HUES48 (cell line): Measurements from ENCODE around the gene ELAVL4.
"Not testable (repeated sequence)": the region's sequence is repeated elsewhere in the genome, so short reads cannot be mapped to it uniquely, and the experiment has no call there.

Experiments
- H3K27ac ChIP-seq: one replicate; pipeline ENCODE4 v1.7.0; 2013; ENCODE audit warnings: low read depth, low read length, inconsistent platforms
- H3K27me3 ChIP-seq: 2 replicates; pipeline ENCODE4 v1.6.1; 2013; ENCODE audit warnings: mild to moderate bottlenecking, low read length; ENCODE audit not compliant: control insufficient read depth, insufficient read depth
- H3K36me3 ChIP-seq: 2 replicates; pipeline ENCODE4 v1.6.1; 2013; ENCODE audit warnings: low read length; ENCODE audit not compliant: control insufficient read depth, insufficient read depth
- H3K4me1 ChIP-seq: 2 replicates; pipeline ENCODE4 v1.6.1; 2013; ENCODE audit warnings: mild to moderate bottlenecking, low read length; ENCODE audit not compliant: control insufficient read depth, insufficient read depth
- H3K4me3 ChIP-seq: 2 replicates; pipeline ENCODE4 v1.5.1; 2013; ENCODE audit warnings: mild to moderate bottlenecking, low read depth, low read length
- H3K9ac ChIP-seq: 2 replicates; pipeline ENCODE4 v1.6.1; 2013; ENCODE audit warnings: mild to moderate bottlenecking, low read depth, low read length, moderate library complexity
- H3K9me3 ChIP-seq: 2 replicates; pipeline ENCODE4 v1.6.1; 2013; ENCODE audit warnings: low read length; ENCODE audit not compliant: control insufficient read depth, insufficient read depth

ELAVL4 gene

DNA sequence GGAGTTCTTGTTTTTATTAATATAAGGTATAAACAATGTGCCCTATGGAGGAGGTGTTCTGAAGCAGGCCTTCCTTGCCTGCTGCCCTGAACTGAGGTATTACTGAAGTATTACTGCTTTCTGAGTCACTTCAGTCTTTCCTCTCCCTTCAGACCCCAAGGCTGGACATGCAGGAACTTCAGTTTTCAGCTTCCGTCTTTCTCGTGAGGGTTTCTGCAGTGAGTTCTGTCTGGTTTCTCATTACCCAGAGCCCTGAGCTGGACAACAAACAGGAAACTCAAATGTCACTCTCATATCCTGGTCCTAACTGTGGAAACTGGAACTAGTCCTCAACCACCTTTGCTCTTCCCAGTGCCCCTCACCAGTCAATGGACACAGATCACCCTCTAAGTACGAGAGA lies 46.8 kb downstream of the ELAVL4 start:
- no peaks in the 10 kb centered on the region for H3K9me3 ChIP-seq
- no peaks in the 10 kb centered on the region for H3K36me3 ChIP-seq
- H3K4me3 ChIP-seq, result no peak overlapping the region
- no peaks in the 10 kb centered on the region for H3K27me3 ChIP-seq
- peaks cover 10% of the 10 kb centered on the region; the same call in 1 of the 2 replicates for H3K4me1 ChIP-seq
- H3K9ac ChIP-seq, result no peak overlapping the region
- no peak overlapping the region for H3K27ac ChIP-seq

DNA sequence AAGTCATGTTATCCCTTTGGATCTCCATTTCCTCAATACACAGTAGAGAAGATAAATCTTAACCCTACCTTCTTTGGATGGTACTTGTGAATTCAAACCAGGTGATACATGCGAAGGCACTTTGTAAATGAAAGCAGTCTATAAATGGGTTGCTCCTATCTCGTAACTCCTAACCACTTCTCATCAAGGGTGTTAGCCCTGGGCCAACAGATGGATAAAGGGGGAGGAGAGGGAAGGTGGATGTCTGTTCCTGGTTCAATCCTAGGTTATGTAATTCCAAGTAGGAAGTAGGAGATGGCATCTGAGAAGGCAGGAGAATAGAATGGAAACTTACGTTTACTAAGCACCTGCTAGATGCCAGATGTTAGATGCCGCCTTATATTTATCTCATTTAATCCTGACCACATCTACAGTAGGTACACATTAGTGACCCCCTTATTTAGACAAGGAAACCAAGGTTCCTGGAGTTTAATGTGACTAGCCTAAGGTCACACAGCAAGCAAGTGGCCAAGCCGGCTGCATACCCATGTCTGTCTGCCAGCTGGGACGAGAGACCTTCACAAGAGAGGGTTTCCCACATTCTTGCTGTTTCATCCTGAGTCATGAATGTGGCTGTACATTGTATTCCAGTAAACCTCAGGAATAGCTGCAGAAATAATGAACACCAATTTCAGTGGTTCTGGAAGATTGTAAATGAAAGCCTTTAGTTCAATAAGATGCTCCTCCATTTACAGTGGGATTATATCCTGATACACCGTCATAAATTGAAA lies 47.7 kb downstream of the ELAVL4 start:
- H3K9me3 ChIP-seq, result no peaks in the 10 kb centered on the region
- H3K4me1 ChIP-seq, result peaks cover 14% of the 10 kb centered on the region
- no peak overlapping the region for H3K9ac ChIP-seq
- no peak overlapping the region for H3K4me3 ChIP-seq
- no peak overlapping the region for H3K27ac ChIP-seq
- H3K36me3 ChIP-seq, result no peaks in the 10 kb centered on the region
- H3K27me3 ChIP-seq, result no peaks in the 10 kb centered on the region

DNA sequence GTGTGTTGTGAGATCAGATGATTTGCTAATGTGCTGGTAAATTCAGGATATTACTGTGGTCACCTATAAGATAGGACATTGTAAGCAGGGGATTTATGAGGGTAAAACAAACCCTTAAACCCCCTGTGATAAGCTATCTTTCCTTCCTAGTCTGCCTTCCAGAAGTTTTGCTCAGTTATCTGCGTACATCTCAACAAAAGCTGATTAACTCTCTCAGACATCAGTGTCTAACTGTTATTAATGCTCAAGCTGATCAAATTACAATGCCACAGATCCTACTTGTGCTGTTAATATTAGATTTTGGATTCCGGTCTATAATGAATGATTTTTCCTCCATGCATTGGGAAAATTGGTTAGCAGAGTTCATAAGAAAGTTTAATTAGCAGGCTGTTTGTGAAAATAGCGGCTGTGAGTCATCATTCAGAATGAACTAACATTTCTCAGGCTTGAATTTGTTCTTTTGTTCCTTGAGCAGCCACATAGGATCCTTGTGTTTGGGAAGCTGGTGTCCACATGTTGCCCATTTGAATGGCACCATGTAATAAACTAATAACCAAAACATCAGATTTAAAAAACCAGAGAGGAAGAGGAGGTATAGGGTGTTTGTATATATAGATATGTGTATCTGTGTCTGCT lies 48.7 kb downstream of the ELAVL4 start:
- no peaks in the 10 kb centered on the region for H3K9me3 ChIP-seq
- no peak overlapping the region for H3K27ac ChIP-seq
- no peaks in the 10 kb centered on the region for H3K36me3 ChIP-seq
- H3K27me3 ChIP-seq, result no peaks in the 10 kb centered on the region
- H3K4me3 ChIP-seq, result no peak overlapping the region
- H3K9ac ChIP-seq, result no peak overlapping the region
- H3K4me1 ChIP-seq, result peaks cover 9% of the 10 kb centered on the region

DNA sequence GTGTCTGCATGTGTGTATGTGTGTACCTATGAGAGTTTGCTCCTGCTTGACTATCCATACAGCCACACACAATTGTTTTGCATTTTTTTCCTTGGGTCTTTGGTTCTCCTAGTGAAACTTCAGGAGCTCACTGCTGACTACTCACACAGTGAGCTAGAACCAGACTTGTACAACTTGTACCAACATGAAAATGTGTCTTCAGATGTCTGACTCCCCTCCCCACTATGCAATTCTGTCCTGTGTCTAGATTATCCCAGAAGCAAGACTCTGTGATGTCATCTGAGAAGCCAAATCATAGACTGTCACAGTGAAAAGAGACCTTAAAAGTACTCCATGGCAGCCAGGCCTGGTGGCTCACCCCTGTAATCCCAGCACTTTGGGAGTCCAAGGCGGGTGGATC lies 49.7 kb downstream of the ELAVL4 start:
- Histone ChIP-seq H3K9me3 (no peaks in the 10 kb centered on the region), H3K4me3 (no peak overlapping the region), H3K27ac (no peak overlapping the region), H3K4me1 (peaks cover 6% of the 10 kb centered on the region), H3K9ac (no peak overlapping the region), H3K36me3 (no peaks in the 10 kb centered on the region), H3K27me3 (no peaks in the 10 kb centered on the region)

DNA sequence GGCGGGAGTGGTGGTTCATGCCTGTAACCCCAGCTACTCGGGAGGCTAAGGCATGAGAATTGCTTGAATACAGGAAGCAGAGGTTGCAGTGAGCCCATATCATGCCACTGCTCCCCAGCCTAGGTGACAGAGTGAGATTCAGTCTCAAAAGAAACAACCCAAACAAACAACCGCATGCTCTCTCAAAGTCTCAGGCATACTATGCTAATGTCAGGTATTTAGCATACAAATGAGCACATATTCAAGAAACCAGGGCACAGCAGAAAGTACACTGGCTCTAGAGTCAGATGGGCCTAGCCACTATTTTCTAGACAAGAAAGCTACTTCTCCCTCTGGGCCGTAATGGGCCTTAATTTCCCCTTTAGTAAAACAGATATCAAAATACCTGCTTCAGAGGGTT lies 55.0 kb downstream of the ELAVL4 start:
- Histone ChIP-seq H3K4me3 (no peak overlapping the region), H3K9ac (no peak overlapping the region)

DNA sequence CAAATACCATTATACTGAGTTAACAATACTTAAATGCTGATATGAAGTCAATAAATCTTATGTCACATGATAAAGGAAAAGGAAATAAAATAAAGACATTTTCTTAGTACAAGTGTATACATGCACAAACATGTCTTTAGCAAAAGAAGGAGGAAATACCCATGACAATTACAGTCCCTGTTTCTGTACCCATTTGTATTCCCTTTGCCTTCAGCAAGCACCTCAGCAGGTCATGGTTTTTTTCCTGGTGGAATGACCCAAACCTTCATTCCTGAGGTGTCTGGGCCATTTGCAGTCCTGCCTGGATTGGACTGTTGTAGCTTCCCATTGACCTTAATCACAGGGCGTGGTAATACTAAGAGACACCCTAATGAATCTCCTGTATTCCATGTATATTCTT lies 57.6 kb downstream of the ELAVL4 start:
- H3K9me3 ChIP-seq, H3K9ac ChIP-seq, H3K4me3 ChIP-seq, H3K27ac ChIP-seq, H3K36me3 ChIP-seq, H3K27me3 ChIP-seq: not testable (repeated sequence)
- peaks cover 18% of the 10 kb centered on the region for H3K4me1 ChIP-seq

More for the DNA sequence above, 55.0 kb downstream of the ELAVL4 start:
- no peaks in the 10 kb centered on the region for H3K27me3 ChIP-seq
- H3K9me3 ChIP-seq, result no peaks in the 10 kb centered on the region
- H3K36me3 ChIP-seq, result no peaks in the 10 kb centered on the region
- no peak overlapping the region for H3K27ac ChIP-seq
- peaks cover 21% of the 10 kb centered on the region for H3K4me1 ChIP-seq

DNA sequence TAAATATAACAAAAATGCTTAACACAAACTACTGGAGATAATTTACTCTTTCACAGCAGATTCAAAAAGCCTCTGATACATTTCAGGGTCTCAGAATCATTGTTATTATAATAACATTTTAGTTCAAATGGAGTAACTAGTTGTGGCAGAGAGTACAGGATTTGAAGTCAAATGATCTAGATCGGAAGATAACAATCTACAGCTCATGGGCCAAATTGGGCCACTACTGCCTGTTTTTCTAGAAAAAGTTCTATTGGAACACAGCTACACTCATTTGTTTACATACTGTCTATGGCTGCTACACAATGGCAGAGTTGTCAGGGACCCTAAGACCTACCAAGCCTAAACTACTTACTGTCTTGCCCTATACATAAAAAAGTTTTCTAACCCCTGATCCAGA lies 63.6 kb downstream of the ELAVL4 start:
- Histone ChIP-seq H3K9me3 (no peaks in the 10 kb centered on the region), H3K36me3 (no peaks in the 10 kb centered on the region), H3K4me3 (no peak overlapping the region), H3K27me3 (no peaks in the 10 kb centered on the region), H3K27ac (no peak overlapping the region), H3K4me1 (no peaks in the 10 kb centered on the region), H3K9ac (no peak overlapping the region)

DNA sequence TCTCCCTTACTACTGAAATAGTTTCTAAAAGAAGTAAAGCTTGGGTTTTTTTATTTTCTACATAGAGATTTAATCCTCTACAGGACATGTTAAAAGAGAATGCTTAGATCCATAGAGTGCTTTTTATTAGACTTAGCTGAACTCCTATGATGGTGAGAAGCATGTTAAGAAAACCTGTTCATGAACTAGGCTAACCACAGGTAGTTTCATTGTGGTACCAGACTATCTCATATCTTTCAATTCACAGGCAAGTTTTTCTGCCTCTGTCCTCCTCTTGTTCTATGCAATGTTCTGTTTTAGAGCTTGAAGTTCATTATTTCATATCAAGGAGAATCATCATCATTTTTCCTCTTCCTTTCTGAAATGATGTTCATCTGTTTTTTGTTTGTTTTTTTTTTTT lies 65.4 kb downstream of the ELAVL4 start:
- Histone ChIP-seq H3K9me3 (no peaks in the 10 kb centered on the region), H3K9ac (no peak overlapping the region), H3K27me3 (no peaks in the 10 kb centered on the region), H3K4me1 (no peaks in the 10 kb centered on the region), H3K27ac (no peak overlapping the region), H3K36me3 (no peaks in the 10 kb centered on the region), H3K4me3 (no peak overlapping the region)

DNA sequence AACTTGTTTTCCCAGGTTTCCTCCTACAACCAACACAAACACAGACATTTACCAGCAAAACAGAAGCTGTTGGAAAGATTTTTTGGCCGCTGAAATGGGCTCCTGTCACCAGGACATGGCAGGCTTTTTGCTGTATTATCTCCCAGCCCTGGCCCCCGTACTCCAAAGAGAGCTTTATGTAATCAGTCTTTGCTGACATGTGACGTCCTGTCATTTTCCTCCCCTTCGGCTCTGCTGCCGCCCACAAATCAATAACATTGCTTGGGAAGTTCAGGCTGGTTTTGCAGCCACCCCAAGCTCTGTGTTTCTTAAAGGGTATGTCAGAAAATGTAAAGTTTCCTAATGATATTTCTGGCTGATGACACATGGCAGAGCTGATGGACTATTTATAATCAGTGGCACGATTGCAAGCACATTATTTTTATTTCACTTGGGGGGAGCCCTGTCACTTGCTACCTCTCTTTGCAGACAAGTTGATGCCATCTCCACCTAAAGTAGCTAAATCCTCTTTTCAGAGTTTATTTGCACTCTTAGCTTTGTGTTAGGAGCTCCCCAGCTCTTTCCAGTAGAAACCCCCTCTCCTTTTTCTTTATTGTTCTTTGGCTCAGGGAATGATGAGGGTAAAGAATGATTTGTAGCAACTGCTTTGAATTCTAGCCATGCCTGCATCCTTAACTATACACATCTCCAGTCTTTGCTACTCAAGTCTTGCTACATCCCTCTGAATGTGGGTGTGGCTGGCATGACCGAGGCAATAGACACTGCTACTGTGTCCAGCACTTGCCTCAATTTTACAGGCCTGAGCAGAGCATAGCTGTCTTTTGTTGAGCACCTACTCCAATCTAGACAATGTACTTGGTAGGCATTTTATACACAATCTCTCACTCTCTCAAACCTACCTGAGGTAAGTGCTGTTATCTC lies 67.3 kb downstream of the ELAVL4 start:
- H3K4me3 ChIP-seq, result no peak overlapping the region

DNA sequence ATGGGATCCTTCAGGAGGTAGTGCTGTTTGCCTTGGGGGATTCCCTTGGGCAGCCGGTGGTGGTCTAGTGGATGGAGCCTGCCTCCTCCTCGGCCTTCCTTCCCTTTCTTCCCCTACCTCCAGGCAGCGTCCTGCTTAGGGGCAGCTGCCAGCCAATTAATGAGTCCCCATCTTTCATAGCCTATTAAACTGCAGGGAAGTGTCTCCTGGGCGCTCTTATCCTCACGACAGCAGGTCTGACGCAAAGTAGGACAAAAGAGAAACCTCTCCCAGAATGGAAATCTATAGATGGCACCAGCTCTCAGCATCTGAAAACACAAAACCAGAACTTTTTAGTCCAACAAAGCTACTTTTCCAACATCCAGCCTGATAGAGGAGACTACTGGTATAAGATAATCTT lies 69.3 kb downstream of the ELAVL4 start:
- H3K4me3 ChIP-seq, result no peak overlapping the region
- H3K4me1 ChIP-seq, result no peaks in the 10 kb centered on the region
- no peak overlapping the region for H3K27ac ChIP-seq
- H3K36me3 ChIP-seq, result no peaks in the 10 kb centered on the region
- no peaks in the 10 kb centered on the region for H3K9me3 ChIP-seq
- H3K27me3 ChIP-seq, result no peaks in the 10 kb centered on the region
- no peak overlapping the region for H3K9ac ChIP-seq

More for the DNA sequence above, 67.3 kb downstream of the ELAVL4 start:
- no peaks in the 10 kb centered on the region for H3K9me3 ChIP-seq
- H3K9ac ChIP-seq, result no peak overlapping the region
- no peak overlapping the region for H3K27ac ChIP-seq
- no peaks in the 10 kb centered on the region for H3K36me3 ChIP-seq
- no peaks in the 10 kb centered on the region for H3K4me1 ChIP-seq
- H3K27me3 ChIP-seq, result no peaks in the 10 kb centered on the region

DNA sequence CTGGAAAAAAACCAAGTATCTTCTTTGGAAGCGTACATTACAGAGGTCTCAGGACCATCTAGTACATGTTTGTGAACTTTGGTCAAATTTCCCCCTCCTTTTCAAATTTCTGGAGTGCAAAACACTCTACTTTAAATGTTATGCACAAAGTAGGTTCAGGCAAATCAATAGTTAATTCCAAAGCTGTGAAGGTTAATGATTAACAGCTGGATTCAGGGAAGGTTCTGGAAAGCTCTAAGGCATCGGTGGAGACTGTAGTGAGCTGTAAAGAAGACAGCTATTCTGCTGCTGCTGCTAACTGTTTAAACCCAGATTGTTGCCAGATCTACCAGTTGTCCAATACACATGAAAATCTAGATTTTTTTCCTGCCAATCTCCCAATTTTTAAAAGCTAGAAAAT lies 70.9 kb downstream of the ELAVL4 start:
- Histone ChIP-seq H3K9me3 (no peaks in the 10 kb centered on the region), H3K27me3 (no peaks in the 10 kb centered on the region), H3K4me1 (0 out of 2 replicates have a peak, but pooled peaks cover 6% of the 10 kb centered on the region), H3K36me3 (no peaks in the 10 kb centered on the region), H3K4me3 (no peak overlapping the region), H3K9ac (no peak overlapping the region), H3K27ac (no peak overlapping the region)
